Left ventricle myocardium inferior (tissue), 1 donor: ENCODE data around the gene DCPS. TPM values are rescaled to one million over a fixed set of nuclear protein-coding genes. Genes with fewer than 3 reads are reported as not detected.
"Not testable (repeated sequence)": the region's sequence is repeated elsewhere in the genome, so short reads cannot be mapped to it uniquely, and the experiment has no call there.

Experiments used
- DNase-seq: peaks from one replicate; pipeline ENCODE4 v3.0.0-alpha.2; 2020
- H3K27ac ChIP-seq: fragments of 200-600 bp; replicated peaks from 2 replicates; pipeline ENCODE4 v1.8.0; 2021
- H3K27me3 ChIP-seq: fragments of 200-600 bp; 2 replicates; pipeline ENCODE4 v1.8.0; 2021; ENCODE audit warnings: low read depth
- H3K36me3 ChIP-seq: fragments of 200-600 bp; 2 replicates; pipeline ENCODE4 v1.8.0; 2021
- H3K4me1 ChIP-seq: fragments of 200-600 bp; 2 replicates; pipeline ENCODE4 v1.8.0; 2021
- H3K4me3 ChIP-seq: fragments of 200-600 bp; 2 replicates; pipeline ENCODE4 v1.8.0; 2021; ENCODE audit warnings: mild to moderate bottlenecking, moderate library complexity
- H3K9me3 ChIP-seq: fragments of 200-600 bp; replicated peaks from 2 replicates; pipeline ENCODE4 v1.8.0; 2021
- CTCF ChIP-seq: fragments of 200-600 bp; IDR thresholded peaks from 2 replicates; pipeline ENCODE4 v1.8.0; 2021; ENCODE audit warnings: antibody characterized with exemption, mild to moderate bottlenecking, borderline replicate concordance
- intact Hi-C: fragments of 100-400 bp; cut with micrococcal nuclease; formaldehyde crosslinking; loops from one replicate; pipeline ENCODE4 v1.11.0; 2022
- total RNA-seq: library from RNA; stranded (reverse); fragmentation: NEBNext Ultra II Directional; extraction: Animal tissue kit (Norgen Biotek cat#: 25700); gene quantifications from one replicate; pipeline ENCODE4 v1.2.1, GENCODE V29; 2021
- donor health status: DM: no; HTN: yes; CAD: no; lungs with severe emphysema.

The DCPS gene
- total RNA-seq, 1 donor from 2014 or later: 12.1 TPM

- DNase-seq: no peak
- TF ChIP-seq CTCF: no peak
- peaks cover 85% of the 10 kb centered on the region for H3K4me1 ChIP-seq
- no peaks in the 10 kb centered on the region for H3K9me3 ChIP-seq
- H3K27me3 ChIP-seq: no peaks in the 10 kb centered on the region
- no peak overlapping the region for H3K27ac ChIP-seq
- intact Hi-C loops: no loop called here
- H3K4me3 ChIP-seq: no peak overlapping the region
- no peaks in the 10 kb centered on the region for H3K36me3 ChIP-seq
Observed at GRCh38 chr11:126383339-126384335, 79.8 kb downstream of the DCPS start.

- Histone ChIP-seq H3K4me3 (no peak overlapping the region), H3K9me3 (no peaks in the 10 kb centered on the region), H3K27me3 (no peaks in the 10 kb centered on the region), H3K36me3 (no peaks in the 10 kb centered on the region), H3K27ac (no peak overlapping the region), H3K4me1 (peaks cover 76% of the 10 kb centered on the region)
- intact Hi-C loops: no loop called here
- peak; percentile 9 for DNase-seq
- no peak for TF ChIP-seq CTCF
Observed at GRCh38 chr11:126384449-126385070, 80.7 kb downstream of the DCPS start.

DNA sequence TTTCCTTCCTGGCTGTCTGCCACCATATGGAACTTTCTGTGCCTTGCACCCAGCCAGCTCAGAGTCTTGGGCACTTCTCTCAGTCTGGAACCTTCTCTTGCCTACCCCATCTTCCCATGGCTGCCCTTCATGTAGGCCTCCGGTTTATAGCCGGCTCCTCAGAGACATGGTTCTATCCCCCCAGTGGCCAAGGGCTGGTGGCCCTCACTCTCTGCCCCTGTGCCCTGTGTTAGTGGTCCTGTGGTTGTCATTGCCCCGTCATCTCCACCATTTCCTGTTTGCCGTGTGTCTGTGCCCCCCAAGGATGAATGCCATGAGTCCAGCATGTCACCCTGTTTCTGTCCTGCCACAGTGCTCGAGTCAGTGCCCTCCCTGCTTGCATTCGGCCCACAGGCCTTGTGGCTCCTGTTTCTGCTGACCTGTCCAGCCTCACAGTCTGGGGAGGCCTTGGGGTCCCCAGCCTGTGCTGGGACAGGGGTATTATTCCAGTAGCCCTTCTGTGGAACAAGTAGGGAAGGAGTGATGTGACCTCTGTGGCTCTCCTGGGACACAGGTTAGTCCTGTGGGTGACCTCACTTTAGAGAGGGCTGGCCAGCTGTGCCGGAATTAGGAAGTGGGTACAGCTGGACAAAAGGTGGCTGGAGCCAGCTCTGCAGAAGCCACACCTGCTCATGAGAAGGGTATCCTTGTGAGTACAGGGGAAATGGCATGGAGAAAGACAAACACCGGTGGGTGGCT is 82.3 kb downstream of the DCPS start:
- H3K36me3 ChIP-seq: no peaks in the 10 kb centered on the region
- H3K27ac ChIP-seq: peak overlapping the region; percentile 77
- peaks cover 71% of the 10 kb centered on the region for H3K4me1 ChIP-seq
- H3K4me3 ChIP-seq: no peak overlapping the region
- no peak for DNase-seq
- TF ChIP-seq CTCF: no peak
- H3K27me3 ChIP-seq: no peaks in the 10 kb centered on the region
- intact Hi-C loops: no loop called here
- H3K9me3 ChIP-seq: no peaks in the 10 kb centered on the region

DNA sequence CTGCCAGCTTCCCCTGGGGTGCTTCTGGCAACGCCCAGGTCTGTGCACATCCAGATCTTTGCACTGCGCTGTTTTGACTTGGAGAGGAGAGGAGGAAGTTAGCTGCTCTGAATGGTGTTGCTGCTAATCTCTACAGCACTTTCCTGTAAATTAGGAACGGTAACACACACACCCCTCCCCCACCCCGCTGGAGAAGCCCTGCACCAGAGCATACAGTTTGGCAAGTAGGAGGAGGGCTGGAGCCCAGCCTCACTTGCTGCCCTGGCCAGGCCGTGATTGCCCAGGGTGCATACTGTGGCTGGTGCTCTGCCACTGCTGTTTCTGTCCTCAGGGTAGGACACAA is 82.8 kb downstream of the DCPS start:
- H3K27me3 ChIP-seq, intact Hi-C loops, H3K4me3 ChIP-seq, H3K36me3 ChIP-seq, H3K9me3 ChIP-seq: not testable (repeated sequence)
- peaks cover 74% of the 10 kb centered on the region for H3K4me1 ChIP-seq
- DNase-seq: peak; percentile 68
- H3K27ac ChIP-seq: peak overlapping the region; percentile 77

DNA sequence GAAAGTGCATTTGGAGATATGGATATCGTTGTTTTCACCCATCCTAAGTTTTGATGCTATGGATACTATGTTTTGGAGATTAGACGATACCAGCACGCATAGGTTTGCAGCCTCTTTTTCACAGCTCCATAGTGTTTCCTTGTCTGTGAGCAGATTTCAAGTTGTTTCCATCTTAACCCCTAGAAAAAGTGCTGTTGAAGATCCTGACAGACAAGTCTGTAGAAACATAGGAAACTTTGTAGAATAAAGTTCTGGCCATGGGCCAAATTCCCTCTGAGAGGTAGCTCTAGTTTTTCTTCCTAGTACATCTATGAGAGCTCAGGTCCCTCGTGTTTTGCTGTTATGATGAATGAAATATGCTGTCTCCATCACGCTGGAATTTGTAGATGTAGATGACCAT is 84.0 kb downstream of the DCPS start:
- H3K4me3 ChIP-seq: no peak overlapping the region
- H3K27me3 ChIP-seq: no peaks in the 10 kb centered on the region
- DNase-seq: no peak

More for the DNA sequence above, 84.0 kb downstream of the DCPS start:
- Histone ChIP-seq H3K4me1 (peaks cover 77% of the 10 kb centered on the region), H3K9me3 (no peaks in the 10 kb centered on the region), H3K36me3 (no peaks in the 10 kb centered on the region), H3K27ac (peak overlapping the region; percentile 77)
- no peak for TF ChIP-seq CTCF
- intact Hi-C loops: no loop called here
